GM12892 (cell line): ENCODE data around the gene CYP46A1.
A peak's percentile ranks its signal among the peaks of the same experiment; 100 is the strongest.

Experiments
- DNase-seq: peaks from one replicate; pipeline ENCODE4 v3.0.0; 2011; ENCODE audit not compliant: insufficient read length
- FAIRE-seq: peaks from 2 replicates; lab custom pipeline; 2011; peaks lifted over from hg19 to GRCh38; lab: Jason Lieb, UNC
- POLR2A ChIP-seq: IDR thresholded peaks from 2 replicates; pipeline ENCODE4 v1.6.1; 2011; ENCODE audit warnings: low read depth, low read length, control low read depth
- POLR2AphosphoS5 ChIP-seq: IDR thresholded peaks from 2 replicates; pipeline ENCODE4 v1.6.1; 2011; ENCODE audit warnings: low read depth, low read length, control low read depth
- TAF1 ChIP-seq: IDR thresholded peaks from 2 replicates; pipeline ENCODE4 v1.6.1; 2011; ENCODE audit warnings: low read depth, mild to moderate bottlenecking, control low read depth, low read length, borderline replicate concordance

CYP46A1 gene

DNA sequence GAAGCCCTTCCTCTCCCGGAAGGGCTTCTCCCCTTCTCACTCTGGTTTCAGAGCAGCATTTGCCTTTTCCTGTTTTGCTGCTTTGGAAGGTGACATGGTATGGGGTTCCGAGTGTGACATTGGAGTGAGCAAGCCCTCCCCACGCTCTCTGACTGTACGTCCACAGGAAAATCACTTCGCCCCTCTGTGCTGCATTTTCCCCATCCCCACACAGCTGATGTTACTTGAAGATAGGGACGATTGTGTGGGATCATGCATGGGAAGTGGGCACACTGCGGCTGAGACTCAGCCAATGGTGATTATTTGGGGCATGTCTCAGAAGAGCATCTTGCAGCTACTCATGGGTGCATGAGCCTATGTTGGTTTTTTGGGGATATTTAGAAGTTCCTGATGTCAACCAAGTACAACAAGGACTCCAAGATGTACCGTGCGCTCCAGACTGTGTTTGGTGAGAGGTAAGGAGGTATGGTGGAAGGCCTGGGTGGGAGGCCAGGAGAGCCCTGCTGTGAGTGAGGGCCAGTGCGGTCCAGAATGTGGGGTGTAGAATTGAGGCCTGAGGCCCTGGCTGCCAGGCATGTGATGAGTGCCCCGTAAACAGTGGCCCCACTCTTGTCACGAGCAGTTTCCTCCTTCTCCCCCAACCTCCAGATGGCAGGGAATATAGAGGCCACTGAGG lies 15.1 kb downstream of the CYP46A1 start:
- DNase-seq (no peak), FAIRE-seq (no peak)
- TF ChIP-seq POLR2AphosphoS5 (no peak), TAF1 (no peak)

DNA sequence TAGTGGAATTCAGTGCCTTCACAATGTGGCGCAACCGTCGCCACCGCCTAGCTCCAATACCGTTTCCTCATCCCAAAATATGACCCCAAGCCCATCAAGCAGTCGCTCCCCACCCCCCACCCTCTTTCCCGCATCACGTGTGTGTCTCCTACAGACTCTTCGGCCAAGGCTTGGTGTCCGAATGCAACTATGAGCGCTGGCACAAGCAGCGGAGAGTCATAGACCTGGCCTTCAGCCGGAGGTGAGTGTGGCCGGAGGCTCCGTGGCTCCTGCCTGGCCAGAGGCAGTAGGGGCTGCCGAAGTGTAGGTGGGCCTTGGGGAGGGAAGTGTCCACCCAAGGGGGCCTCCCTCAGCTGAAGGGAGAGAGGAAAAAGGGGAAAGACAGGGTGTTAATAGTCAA lies 15.8 kb downstream of the CYP46A1 start:
- TF ChIP-seq POLR2A (no peak), TAF1 (no peak), POLR2AphosphoS5 (no peak)
- no peak for FAIRE-seq
- DNase-seq, result no peak

DNA sequence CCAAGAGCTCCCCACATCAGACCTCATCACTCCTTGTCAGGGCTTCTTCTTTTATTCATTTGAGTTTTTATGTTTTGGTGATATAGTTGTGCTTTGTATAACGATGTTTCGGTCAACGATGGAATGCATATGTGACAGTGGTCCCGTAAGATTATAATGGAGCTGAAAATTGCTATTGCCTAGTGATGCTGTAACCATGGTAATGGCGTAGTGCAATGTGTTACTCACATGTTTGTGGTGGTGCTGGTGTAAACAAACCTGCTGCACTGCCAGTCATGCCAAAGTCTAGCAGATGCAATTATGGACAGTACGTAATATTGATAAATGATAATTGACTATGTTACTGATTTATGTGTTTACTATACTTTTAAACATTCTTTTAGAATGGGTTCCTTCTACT lies 16.3 kb downstream of the CYP46A1 start:
- TF ChIP-seq TAF1, result no peak
- no peak for TF ChIP-seq POLR2AphosphoS5
- TF ChIP-seq POLR2A, result no peak
- FAIRE-seq (no peak), DNase-seq (no peak)

DNA sequence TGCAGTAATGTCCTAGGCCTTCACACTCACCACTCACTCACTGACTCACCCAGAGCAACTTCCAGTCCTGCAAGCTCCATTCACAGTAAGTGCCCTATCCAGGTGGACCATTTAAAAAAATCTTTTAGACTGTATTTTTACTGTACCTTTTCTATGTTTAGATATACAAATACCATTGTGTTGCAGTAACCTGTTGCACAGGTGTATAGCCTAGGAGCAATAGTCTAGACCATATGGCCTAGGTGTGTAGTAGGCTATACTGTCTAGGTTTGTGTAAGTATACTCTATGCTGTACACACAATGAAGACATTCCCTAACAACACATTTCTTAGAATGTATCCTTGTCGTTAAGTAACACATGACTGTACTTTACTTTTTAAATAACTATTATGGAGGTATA lies 17.2 kb downstream of the CYP46A1 start:
- peak; percentile 21 for FAIRE-seq
- DNase-seq, result no peak
- TF ChIP-seq POLR2AphosphoS5 (no peak), TAF1 (no peak), POLR2A (no peak)

DNA sequence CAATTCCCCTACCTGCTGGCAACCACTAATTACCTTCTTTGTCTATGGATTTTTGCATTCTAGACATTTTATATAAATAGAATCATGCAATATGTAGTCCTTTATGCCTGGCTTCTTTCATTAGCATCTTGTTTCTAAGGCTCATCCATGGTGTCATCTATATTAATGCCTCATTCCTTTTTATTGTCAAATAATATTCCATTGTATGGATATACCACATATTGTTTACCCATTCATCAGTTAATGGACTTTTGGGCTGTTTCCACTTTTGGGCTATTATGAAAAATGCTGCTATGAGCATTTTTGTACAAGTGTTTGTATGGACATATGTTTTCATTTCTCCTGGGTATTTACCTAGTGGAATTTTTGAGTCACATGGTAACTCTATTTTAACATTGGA lies 18.0 kb downstream of the CYP46A1 start:
- no peak for FAIRE-seq
- DNase-seq, result no peak
- TF ChIP-seq POLR2A (no peak), POLR2AphosphoS5 (no peak), TAF1 (no peak)

DNA sequence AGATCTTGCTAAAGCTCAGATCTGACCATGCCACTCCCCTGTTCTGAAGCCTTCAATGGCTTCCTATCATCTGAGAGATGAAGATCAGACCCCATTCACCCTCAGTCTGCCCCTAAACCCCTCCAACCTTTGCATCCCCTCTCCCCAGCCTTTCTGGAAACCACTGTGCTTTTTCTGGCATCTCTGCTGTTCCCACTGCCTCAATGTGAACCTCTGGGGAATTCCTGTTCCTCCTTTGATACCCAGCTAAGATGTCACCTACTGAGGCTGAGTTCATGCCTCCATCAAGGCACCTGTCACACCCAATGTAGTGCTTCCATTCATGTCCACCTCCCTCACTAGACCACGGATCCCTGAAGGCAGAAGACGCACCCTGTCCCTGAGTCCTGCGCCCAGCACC lies 19.3 kb downstream of the CYP46A1 start:
- DNase-seq (no peak), FAIRE-seq (no peak)
- TF ChIP-seq POLR2AphosphoS5, result no peak
- TF ChIP-seq POLR2A, result no peak

DNA sequence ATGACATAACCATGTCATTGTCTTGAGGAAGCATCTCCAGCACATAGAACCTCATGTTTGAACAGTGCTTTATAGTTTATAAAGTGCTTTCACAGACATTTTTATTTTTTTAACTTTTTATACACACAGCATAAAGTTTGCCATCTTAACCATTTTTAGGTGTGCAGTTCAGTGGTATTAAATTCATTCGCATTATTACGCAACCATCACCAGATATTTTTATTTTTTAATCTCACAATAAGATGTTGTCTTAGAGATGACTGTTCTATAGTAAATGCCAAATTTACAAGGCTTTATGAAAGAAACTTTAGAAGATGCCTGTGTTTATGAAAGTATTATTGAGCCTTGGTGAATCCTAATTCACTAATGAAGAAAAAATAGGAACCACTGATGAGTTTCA lies 19.9 kb downstream of the CYP46A1 start:
- FAIRE-seq, result no peak
- TF ChIP-seq TAF1, result no peak
- TF ChIP-seq POLR2AphosphoS5, result no peak
- TF ChIP-seq POLR2A, result no peak
- no peak for DNase-seq

DNA sequence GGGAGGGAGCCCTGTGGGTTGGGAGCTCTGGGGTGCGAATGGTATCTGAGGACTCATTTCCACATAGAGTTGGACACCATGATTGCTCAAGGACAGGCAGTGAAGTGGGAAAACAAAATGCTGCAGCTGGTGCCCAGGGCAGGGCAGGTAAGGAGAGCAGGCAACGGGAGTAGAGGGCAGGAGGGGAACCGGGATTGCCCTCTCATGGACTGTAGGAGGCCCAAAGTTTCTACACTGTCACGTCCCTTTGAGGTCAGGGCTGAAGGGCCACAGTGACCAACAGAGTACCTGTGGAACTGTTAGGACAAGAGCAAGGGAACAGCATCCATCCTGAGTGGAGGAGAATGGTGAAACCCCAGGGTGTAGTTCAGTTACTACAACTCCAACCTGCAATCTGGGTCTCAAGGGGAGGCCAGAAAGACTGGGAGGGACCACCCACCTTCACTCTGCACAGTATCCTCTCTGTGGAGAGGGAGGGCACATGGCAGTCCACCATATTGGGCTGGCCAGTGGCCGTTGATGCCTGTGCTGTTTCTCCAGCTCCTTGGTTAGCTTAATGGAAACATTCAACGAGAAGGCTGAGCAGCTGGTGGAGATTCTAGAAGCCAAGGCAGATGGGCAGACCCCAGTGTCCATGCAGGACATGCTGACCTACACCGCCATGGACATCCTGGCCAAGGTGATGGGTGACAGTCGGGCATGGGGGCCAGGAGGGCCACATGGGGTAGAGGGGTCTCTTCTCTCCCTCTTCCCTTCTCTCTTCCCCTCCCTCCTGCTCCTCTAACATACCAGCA lies 22.2 kb downstream of the CYP46A1 start:
- TF ChIP-seq POLR2AphosphoS5 (no peak), TAF1 (no peak), POLR2A (no peak)
- FAIRE-seq, result no peak
- DNase-seq, result no peak

DNA sequence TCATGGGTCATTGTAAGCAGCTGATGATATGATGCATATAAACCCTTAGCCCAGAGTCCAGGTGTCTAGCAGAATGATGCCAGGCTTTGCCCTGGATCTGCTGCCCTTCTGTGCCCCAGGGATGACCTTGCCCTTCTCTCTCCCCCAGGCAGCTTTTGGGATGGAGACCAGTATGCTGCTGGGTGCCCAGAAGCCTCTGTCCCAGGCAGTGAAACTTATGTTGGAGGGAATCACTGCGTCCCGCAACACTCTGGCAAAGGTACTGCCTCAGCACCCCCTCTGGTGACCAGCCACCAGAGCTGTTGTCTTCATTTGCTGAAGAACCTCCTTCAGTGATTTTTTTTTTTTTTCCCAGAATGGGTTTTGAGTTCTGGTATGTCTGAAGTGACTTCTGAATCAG lies 23.3 kb downstream of the CYP46A1 start:
- FAIRE-seq (no peak), DNase-seq (no peak)
- no peak for TF ChIP-seq TAF1
- TF ChIP-seq POLR2AphosphoS5, result no peak
- TF ChIP-seq POLR2A, result no peak

DNA sequence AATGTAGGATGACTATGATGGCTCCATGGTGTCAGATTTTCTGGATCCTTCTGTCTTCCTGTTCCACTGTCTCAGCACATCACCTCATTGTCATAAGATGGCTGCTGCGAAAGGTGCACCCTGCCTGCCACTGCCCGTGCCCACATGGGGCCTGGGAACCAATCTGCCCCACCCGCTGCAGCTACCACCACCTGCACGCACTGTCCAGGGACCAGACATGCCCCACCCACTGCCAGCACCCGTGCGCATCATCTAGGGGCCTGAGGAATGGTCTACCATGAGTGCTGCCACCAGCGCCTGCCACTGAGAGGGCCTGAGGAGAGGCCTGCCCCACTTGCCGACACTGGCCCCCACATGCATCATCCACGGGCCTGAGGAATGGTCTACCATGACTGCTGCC lies 23.8 kb downstream of the CYP46A1 start:
- DNase-seq, result no peak
- TF ChIP-seq POLR2A, result no peak
- no peak for TF ChIP-seq POLR2AphosphoS5
- no peak for TF ChIP-seq TAF1
- FAIRE-seq, result no peak

DNA sequence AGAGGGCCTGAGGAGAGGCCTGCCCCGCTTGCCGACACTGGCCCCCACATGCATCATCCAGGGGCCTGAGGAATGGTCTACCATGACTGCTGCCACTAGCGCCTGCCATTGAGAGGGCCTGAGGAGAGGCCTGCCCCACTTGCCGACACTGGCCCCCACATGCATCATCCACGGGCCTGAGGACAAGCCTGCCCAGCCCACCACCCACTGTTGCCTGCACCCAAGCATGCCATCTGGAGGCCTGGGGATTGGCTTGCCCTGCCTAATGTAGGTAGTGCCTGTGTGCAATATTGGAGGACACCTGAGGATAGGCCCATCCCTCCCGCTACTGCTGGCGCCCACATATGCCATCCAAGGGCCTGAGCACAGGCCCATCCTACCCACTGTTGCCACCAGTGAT lies 24.4 kb downstream of the CYP46A1 start:
- DNase-seq (no peak), FAIRE-seq (no peak)
- TF ChIP-seq TAF1 (no peak), POLR2AphosphoS5 (no peak), POLR2A (no peak)

DNA sequence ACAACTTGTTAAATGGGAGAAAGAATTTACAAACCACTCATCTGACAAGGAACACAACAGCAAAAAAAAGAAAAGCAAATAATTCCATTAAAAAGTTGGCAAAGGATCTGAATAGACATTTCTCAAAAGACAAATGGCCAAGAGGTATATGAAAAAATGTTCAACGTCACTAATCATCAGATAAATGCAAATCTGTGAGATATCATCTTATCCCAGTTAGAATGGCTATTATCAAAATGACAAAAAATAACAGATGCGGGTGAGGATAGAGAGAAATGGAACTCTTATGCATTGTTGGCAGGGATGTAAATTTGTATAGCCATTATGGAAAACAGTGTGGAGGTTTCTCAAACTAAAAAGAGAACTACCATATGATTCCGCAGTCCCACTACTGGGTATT lies 29.9 kb downstream of the CYP46A1 start:
- FAIRE-seq, result no peak
- TF ChIP-seq TAF1 (no peak), POLR2A (no peak), POLR2AphosphoS5 (no peak)

More for the DNA sequence above, 29.9 kb downstream of the CYP46A1 start:
- DNase-seq, result no peak
